AML-193 (cell line): Measurements from ENCODE around the gene DNAJC25.

Experiments
- DNase-seq, 2 experiments: peaks; one replicate each; lab custom pipeline; 2025; lab: John Stamatoyannopoulos, UW

DNAJC25 gene

GRCh38 chr9:111627260-111627963 lies 3.7 kb upstream of the DNAJC25 start:
- DNase-seq = no peak

- no peak for DNase-seq
Observed at GRCh38 chr9:111628411-111628810, 2.7 kb upstream of the DNAJC25 start.

- DNase-seq = no peak
Observed at GRCh38 chr9:111630182-111630963, 761 bp upstream of the DNAJC25 start.

GRCh38 chr9:111630964-111631213 lies 245 bp upstream of the DNAJC25 start:
- no peak for DNase-seq

- DNase-seq = peak; percentile 37 to 47
Observed at GRCh38 chr9:111632060-111632459, 926 bp downstream of the DNAJC25 start.

- no peak for DNase-seq
Observed at GRCh38 chr9:111632695-111633388, 1.7 kb downstream of the DNAJC25 start.

GRCh38 chr9:111633389-111633736 lies 2.2 kb downstream of the DNAJC25 start:
- no peak for DNase-seq

GRCh38 chr9:111634860-111635259 lies 3.7 kb downstream of the DNAJC25 start:
- DNase-seq = no peak

GRCh38 chr9:111637421-111637950 lies 6.4 kb downstream of the DNAJC25 start:
- DNase-seq = no peak

- DNase-seq = no peak
Observed at GRCh38 chr9:111644195-111644772, 13.2 kb downstream of the DNAJC25 start.

- no peak for DNase-seq
Observed at GRCh38 chr9:111645806-111646205, 14.7 kb downstream of the DNAJC25 start.

- DNase-seq = no peak
Observed at GRCh38 chr9:111646417-111646816, 15.3 kb downstream of the DNAJC25 start.

GRCh38 chr9:111648066-111648465 lies 16.9 kb downstream of the DNAJC25 start:
- no peak for DNase-seq

GRCh38 chr9:111649016-111649415 lies 17.9 kb downstream of the DNAJC25 start:
- DNase-seq = no peak

- no peak for DNase-seq
Observed at GRCh38 chr9:111657051-111657450, 25.9 kb downstream of the DNAJC25 start.

GRCh38 chr9:111658943-111659342 lies 27.8 kb downstream of the DNAJC25 start:
- DNase-seq = no peak

GRCh38 chr9:111659691-111660090 lies 28.6 kb downstream of the DNAJC25 start:
- no peak for DNase-seq

GRCh38 chr9:111661150-111661801 lies 30.1 kb downstream of the DNAJC25 start, which contains the start of gene GNG10:
Gene GNG10, plus strand, starts transcription at chr9:111661605. Its CDS starts 30 bp downstream, at chr9:111661635.
- peak; percentile 13 to 27 for DNase-seq

- peak; percentile 54 to 68 for DNase-seq
Observed at GRCh38 chr9:111661802-111662521, 30.8 kb downstream of the DNAJC25 start.

- DNase-seq = peak in 1 of 2 experiments; percentile 32
Observed at GRCh38 chr9:111662576-111663300, 31.6 kb downstream of the DNAJC25 start.
